Stimulated activated naive CD8-positive, alpha-beta T cell treated with anti-CD3 and anti-CD28 coated beads, Interleukin-15, Interleukin-2, amounts not matched to agents 100 U/mL and 50 U/mL, for 24 hours (primary cell): ENCODE results near the gene GIT2.
"Not testable (repeated sequence)": the region's sequence is repeated elsewhere in the genome, so short reads cannot be mapped to it uniquely, and the experiment has no call there.

Experiments
- ATAC-seq: fragments of 150-1000 bp; cut with Tn5 transposase; one replicate; pipeline ENCODE4 v1.10.0; 2021
- DNase-seq: peaks from one replicate; pipeline ENCODE4 v3.0.0; 2021

The GIT2 gene, protein sequence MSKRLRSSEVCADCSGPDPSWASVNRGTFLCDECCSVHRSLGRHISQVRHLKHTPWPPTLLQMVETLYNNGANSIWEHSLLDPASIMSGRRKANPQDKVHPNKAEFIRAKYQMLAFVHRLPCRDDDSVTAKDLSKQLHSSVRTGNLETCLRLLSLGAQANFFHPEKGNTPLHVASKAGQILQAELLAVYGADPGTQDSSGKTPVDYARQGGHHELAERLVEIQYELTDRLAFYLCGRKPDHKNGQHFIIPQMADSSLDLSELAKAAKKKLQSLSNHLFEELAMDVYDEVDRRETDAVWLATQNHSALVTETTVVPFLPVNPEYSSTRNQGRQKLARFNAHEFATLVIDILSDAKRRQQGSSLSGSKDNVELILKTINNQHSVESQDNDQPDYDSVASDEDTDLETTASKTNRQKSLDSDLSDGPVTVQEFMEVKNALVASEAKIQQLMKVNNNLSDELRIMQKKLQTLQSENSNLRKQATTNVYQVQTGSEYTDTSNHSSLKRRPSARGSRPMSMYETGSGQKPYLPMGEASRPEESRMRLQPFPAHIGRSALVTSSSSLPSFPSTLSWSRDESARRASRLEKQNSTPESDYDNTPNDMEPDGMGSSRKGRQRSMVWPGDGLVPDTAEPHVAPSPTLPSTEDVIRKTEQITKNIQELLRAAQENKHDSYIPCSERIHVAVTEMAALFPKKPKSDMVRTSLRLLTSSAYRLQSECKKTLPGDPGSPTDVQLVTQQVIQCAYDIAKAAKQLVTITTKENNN

GRCh38 chr12:109995686-109996482 lies at the start of gene GIT2:
Gene GIT2, minus strand, starts transcription at chr12:109996368. Its CDS starts 144 bp downstream, at chr12:109996224.
- DNase-seq (peak; percentile 95), ATAC-seq (peak; percentile 89)

- DNase-seq (no peak), ATAC-seq (no peak)
These were observed 46.1 kb upstream of the GIT2 start for GRCh38 chr12:110042264-110042663.

DNA sequence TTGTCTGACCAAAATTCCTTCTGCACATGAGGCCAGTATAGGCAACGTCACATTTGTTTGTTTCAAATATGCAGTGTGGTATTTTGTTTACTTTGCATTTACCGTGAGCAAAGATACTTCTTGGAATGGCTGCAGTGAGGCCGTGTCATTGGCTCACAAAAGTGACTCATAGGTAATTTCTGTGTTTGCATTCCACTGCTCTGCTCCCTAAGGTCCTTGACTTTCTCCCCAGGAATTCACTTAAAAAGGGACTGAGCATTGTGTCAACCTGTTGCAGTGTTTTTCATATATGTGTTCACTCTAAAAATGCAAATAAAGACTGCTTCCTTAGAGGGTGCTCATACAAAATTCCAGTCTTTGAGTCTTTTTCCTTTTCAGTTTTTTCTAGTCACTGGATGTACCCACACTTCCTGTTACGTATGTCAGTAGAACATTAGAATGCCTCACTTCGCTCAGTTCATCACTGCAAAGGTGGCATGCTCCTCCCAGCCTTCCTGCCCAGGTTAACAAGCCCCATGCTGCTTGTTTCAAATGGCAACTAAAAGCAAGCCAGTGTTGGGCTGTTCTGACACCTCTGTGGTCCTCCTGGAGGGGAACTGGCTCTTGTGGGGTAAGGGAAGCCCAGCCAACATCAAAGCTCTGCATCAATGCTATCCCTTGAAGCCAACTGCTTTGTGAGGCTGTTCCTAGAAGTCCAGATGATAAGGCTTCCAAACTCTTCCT lies 43.1 kb upstream of the GIT2 start:
- DNase-seq (no peak), ATAC-seq (peak; percentile 29)

DNA sequence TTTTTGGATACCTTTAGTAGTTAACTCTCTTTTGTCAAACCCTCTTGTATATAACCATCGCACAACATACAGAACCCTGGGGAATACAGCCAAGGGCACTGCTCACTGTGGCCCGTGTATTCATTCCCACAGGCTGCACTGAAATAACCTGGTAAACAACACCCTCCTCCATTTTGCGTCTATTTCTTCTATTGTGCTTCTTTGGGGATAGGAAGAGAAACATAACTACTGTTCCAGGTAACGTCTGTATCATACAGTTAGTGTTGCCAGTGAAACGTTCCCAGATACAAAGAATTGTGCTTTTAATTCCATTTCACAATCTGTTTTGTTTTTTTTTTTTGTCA lies 42.5 kb upstream of the GIT2 start:
- ATAC-seq = no peak
- no peak for DNase-seq

DNA sequence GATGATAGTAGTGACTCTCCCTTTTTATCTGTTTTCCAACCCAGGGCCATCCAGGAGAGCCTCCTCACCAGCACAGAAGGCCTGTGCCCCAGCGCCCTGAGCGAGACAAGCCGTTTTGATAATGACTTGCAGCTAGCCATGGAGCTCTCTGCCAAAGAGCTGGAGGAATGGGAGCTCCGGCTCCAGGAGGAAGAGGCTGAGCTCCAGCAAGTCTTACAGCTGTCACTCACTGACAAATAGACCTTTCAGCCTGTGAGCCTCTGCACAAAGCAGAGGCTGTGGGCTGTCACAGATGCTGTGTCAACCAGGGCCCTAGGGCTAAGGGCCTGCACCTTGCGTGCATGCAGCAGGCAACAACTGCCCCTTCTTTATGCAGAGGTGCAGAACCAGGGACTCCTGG lies 41.1 kb upstream of the GIT2 start:
- DNase-seq (no peak), ATAC-seq (no peak)

- DNase-seq (no peak), ATAC-seq (no peak)
These were observed 39.5 kb upstream of the GIT2 start for GRCh38 chr12:110035534-110036104.

GRCh38 chr12:110033888-110034287 lies 37.7 kb upstream of the GIT2 start:
- DNase-seq (no peak), ATAC-seq (no peak)

DNA sequence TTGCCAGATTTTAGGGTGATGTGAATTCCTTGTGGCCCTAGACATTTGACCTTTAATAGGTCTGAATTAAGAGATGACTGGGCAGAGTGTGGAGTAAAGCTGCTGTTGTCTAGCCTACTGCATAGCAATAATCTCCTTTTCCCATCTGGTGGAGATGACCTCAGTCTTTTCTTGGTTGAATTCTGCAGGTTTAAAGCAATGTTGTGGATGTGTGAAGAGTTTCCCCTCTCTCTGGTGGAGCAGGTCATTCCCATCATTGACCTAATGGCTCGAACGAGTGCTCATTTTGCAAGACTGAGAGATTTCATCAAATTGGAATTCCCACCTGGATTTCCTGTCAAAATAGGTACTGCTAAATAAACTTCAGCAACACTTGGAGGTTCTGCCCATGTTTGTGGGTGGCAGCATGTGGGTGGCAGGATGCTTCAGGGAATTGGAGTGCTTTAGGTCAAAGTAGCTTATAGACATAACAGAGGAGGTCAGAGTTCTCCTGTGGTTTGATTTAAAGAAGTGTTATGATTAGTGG lies 33.2 kb upstream of the GIT2 start:
- ATAC-seq (no peak), DNase-seq (no peak)

GRCh38 chr12:110028323-110028722 lies 32.2 kb upstream of the GIT2 start:
- ATAC-seq (no peak), DNase-seq (no peak)

GRCh38 chr12:110024051-110024450 lies 27.9 kb upstream of the GIT2 start:
- DNase-seq (no peak), ATAC-seq (no peak)

GRCh38 chr12:110023059-110023980 lies 27.2 kb upstream of the GIT2 start:
- no peak for ATAC-seq
- DNase-seq = no peak

GRCh38 chr12:110020956-110021355 lies 24.8 kb upstream of the GIT2 start:
- no peak for DNase-seq
- no peak for ATAC-seq

- ATAC-seq (no peak), DNase-seq (no peak)
These were observed 19.0 kb upstream of the GIT2 start for GRCh38 chr12:110015132-110015531.

GRCh38 chr12:110012659-110013058 lies 16.5 kb upstream of the GIT2 start:
- DNase-seq (no peak), ATAC-seq (no peak)

DNA sequence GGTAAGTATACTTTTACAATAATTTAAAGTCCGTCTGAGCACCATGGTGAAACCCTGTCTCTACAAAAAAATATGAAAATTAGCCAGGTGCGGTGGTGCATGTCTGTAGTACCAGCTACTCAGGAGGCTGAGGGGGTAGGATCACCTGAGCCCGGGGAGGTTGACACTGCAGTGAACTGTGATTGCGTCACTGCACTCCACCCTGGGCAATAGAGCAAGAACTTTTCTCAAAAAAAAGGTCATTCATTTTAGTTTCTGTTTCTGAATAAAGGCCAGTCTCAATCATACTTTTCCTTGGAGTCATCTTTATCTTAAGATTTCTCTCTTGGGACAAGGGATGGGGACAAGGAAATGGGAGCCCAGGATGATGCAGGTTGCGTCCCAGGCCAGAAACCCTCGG lies 16.0 kb upstream of the GIT2 start:
- ATAC-seq (no peak), DNase-seq (peak; percentile 36)

DNA sequence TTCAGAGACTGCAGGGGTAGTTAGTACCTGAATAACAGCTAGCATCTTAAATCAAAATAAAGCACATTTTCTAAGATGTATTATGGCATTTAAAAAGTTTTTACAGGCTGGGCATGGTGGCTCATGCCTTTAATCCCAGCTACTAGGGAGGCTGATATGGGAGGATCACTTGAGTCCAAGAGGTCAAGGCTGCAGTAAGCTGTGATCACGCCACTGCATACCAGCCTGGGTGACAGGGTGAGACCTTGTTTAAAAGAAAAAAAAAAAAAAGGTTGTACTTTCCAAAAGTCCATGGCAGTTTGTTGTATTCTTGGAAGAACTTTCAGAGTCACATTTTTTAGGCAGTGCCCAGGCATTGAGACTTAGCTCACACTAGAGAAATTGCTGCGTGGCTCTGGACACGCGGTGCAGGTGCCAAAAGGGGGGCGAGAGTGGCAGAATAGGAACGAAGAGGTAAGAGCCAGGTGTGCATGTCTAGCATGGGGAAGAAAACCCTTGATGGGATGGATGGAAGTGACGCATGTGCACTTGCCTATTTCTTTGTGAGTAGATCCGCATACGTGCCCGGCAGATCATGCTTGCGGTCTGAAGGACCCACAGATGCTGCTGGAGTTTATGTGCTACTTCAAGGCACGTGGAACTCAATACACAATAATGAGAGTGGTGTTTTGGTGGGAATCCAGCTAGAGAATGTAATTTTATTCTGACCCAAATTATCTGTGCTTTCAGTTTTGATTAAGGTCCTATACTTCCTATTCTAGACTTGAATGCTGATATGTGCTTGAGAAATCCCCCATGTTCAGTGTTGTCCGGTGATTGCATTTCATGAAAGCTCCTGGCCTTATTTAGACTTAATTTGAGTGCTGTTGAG lies 14.9 kb upstream of the GIT2 start:
- no peak for ATAC-seq
- no peak for DNase-seq

- not testable (repeated sequence) for DNase-seq
- ATAC-seq = peak; percentile 15
These were observed 12.7 kb upstream of the GIT2 start for GRCh38 chr12:110008681-110009398.

DNA sequence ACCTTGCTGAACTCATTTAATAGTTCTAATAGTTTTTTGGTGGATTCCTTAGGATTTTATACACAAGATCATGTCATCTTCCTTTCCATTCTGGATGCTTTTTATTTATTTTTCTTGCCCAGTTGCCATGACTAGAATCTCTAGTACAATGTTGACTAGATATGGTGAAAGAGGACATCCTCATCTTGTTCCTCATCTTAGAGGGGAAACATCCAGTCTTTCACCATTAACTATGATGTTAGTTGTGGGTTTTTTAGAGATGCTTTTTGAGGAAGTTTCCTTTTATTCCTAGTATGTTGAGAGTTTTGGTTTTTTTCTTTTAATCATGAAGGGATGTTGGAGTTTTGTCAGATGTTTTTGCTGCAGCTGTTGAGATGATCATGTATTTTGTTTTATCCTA lies 11.7 kb upstream of the GIT2 start:
- ATAC-seq (no peak), DNase-seq (no peak)

GRCh38 chr12:110006115-110006514 lies 9.9 kb upstream of the GIT2 start:
- ATAC-seq = no peak
- DNase-seq = no peak
